ENCODE measurements around the gene ALDH16A1.
"Not testable (repeated sequence)": the region's sequence is repeated elsewhere in the genome, so short reads cannot be mapped to it uniquely, and the experiment has no call there.

Gene ALDH16A1

GRCh38 chr19:49465371-49465770, 12.3 kb downstream of the ALDH16A1 start:
- no peak for DNase-seq (ENCODE audit: low spot score)

DNA sequence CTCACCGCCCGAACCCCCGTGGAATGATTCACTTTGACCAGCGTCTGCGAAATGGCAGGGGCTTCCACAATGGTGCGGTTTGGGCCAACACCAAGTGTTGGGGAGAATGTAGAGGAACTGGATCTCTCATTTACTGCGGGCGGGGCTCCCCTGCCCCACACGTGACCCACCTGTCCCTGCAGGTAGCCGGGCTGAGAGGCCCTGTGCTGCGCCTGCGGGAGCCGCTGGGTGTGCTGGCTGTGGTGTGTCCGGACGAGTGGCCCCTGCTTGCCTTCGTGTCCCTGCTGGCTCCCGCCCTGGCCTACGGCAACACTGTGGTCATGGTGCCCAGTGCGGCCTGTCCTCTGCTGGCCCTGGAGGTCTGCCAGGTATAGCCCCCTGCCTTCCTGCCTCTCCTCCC, 15.2 kb downstream of the ALDH16A1 start:
- DNase-seq (ENCODE audit: low spot score), result no peak

- DNase-seq (ENCODE audit: low spot score), result peak; percentile 71
Measured at GRCh38 chr19:49468746-49469447, 15.9 kb downstream of the ALDH16A1 start.

DNA sequence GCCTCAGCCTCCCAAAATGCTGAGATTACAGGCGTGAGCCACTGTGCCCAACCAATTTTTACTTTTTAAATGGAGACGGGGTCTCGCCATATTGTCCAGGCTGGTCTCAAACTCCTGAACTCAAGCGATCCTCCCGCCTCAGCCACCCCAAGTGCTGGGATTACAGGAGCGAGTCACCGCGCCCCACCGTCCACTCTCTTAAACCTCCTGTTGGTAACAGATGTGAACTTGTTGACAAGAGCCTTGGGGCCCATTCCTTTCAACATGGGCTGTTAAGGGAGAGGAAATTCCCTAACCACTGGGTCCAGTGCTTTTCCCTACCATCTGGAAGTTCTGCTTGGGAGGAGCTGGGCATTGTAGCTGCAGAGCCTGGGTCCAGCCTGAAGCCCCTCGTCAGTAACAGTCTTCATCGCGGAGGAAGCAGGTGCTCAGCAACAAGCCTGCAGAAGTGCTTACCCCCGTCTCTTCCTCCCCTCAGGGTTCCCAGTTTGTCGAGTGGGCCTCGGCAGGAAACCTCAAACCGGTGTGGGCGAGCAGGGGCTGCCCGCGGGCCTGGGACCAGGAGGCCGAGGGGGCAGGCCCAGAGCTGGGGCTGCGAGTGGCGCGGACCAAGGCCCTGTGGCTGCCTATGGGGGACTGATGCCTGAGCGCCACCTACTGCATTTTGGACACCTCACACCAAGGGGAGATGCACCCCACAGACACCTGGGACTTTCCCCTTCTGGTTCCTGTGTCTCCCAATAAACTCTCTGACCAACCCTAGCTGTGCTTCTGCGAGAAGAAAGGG, 17.0 kb downstream of the ALDH16A1 start:
- no peak for DNase-seq (ENCODE audit: low spot score)

GRCh38 chr19:49470615-49470978, 17.6 kb downstream of the ALDH16A1 start:
- DNase-seq (ENCODE audit: low spot score), result no peak

GRCh38 chr19:49472936-49473335, 19.9 kb downstream of the ALDH16A1 start:
- DNase-seq (ENCODE audit: low spot score), result no peak

- DNase-seq (ENCODE audit: low spot score), result not testable (repeated sequence)
Measured at GRCh38 chr19:49473501-49473867, 20.5 kb downstream of the ALDH16A1 start.

DNA sequence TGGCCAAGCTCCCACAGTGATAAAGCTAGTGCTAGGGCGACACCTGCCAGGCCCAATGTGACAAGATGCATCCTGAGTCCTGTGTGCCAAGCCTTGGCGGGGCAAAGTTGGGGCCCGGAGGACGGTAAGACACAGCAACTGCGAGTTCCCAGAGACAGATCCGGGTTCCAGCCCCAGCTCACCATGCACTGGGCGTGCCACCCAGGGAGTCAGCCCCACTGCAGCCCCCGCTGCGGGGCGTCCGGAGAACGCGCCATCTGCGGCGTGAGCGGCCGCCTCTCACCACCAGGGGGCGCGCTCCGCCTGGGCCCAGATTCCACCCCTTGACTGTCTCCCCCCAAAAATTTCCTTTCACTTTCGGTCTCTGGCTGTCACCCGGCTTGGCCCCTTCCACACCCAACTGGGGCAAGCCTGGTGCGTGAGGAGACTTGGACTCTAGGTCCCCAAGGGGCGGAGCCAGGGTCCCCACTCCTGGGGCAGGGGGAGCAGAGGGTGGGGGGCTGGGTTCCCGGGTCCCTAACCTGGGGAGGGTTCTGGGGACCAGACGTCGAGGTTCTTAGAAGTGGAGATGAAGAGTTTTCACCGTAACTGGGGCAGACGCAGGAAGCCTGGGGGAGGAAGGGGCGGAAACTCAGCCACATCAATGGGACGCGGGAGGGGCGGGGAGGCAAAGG, 21.0 kb downstream of the ALDH16A1 start, which contains the start of gene FLT3LG:
TSS of gene FLT3LG (plus strand) at position 348 of the 674 bp plus-strand sequence. CDS start 425 bp downstream, outside the sequence.
- peak; percentile 80 for DNase-seq (ENCODE audit: low spot score)

- DNase-seq (ENCODE audit: low spot score), result peak; percentile 54
Measured at GRCh38 chr19:49474542-49474924, 21.5 kb downstream of the ALDH16A1 start.

GRCh38 chr19:49475191-49475917, 22.3 kb downstream of the ALDH16A1 start:
- no peak for DNase-seq (ENCODE audit: low spot score)

- DNase-seq (ENCODE audit: low spot score), result peak; percentile 91
Measured at GRCh38 chr19:49475995-49476880, 23.2 kb downstream of the ALDH16A1 start.

DNA sequence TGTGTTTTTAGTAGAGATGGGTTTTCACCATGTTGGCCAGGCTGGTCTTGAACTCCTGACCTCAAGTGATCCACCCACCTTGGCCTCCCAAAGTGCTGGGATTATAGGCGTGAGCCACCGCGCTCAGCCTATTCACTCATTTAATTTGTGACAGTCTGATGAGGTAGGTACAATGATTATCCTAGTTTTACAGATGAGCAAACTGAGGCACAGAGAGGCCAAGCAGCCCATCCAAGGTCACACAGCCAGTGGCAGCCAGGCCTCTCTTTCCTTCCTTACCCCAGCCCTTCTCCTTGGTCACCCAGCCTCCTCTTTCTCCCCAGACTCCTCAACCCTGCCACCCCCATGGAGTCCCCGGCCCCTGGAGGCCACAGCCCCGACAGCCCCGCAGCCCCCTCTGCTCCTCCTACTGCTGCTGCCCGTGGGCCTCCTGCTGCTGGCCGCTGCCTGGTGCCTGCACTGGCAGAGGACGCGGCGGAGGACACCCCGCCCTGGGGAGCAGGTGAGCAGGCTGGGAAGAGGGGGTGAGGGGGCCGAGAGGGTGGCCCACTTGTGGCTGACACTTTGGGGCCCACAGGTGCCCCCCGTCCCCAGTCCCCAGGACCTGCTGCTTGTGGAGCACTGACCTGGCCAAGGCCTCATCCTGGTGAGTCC, 27.1 kb downstream of the ALDH16A1 start:
- no peak for DNase-seq (ENCODE audit: low spot score)

- DNase-seq (ENCODE audit: low spot score), result no peak
Measured at GRCh38 chr19:49481020-49481683, 28.1 kb downstream of the ALDH16A1 start.

- DNase-seq (ENCODE audit: low spot score), result no peak
Measured at GRCh38 chr19:49486232-49486631, 33.2 kb downstream of the ALDH16A1 start.

DNA sequence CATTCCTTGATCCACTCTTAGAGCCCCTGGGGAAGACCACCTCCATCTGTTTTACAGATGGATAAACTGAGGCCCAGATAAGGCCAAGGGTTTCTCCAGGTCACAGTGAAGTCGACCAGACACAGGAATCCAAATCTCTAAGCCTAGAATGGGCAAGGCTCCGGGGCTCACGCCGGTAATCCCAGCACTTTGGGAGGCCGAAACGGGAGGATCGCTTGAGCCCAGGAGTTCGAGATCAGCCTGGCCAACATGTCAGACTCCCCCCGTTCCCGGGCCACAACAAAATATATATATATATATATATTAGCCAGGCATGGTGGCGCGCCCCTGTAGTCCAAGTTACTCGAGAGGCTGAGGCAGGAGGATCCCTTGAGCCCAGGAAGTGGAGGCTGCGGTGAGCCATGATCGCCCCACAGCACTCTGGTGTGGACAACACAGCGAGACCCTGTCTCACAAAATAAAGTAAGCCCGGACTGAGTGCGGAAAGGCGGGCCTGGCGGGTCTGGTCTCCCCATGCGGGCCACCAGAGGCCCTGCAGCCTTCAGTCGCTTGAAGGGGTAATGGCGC, 33.8 kb downstream of the ALDH16A1 start:
- DNase-seq (ENCODE audit: low spot score), result no peak

DNA sequence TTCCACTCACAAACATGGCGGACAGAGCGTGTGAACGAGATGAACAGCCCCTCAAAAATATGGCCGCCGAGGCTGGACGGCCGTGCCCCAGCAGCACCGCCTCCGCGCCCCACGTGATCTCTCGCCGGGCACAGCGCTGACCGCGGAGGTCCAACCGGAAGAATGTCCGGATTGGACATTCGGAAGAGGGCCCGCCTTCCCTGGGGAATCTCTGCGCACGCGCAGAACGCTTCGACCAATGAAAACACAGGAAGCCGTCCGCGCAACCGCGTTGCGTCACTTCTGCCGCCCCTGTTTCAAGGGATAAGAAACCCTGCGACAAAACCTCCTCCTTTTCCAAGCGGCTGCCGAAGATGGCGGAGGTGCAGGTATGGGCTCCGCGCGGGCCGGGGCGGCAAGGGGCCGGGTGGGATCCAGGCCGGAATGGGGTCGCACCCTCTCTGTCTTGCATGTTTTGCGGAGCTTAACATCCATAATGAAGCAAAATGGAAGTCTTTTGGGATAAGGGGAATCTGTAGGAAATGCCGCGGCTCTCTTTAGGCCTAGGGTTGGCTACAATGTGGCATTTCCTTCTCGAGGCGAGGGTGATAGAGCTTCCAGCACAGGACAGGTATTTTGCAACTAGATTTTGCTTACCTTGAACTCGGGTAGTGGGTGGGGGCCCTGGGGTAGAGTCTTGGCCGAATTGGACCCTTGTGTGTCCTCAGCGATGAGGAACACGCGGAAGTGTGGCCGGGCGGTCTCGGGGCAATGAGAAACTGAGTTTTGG, 34.4 kb downstream of the ALDH16A1 start, which contains the start of gene RPL13A:
TSS of gene RPL13A (plus strand) at position 332 of the 769 bp plus-strand sequence. CDS start at position 354, 22 bp downstream.
- peak; percentile 100 for DNase-seq (ENCODE audit: low spot score)

GRCh38 chr19:49488046-49488862, 35.2 kb downstream of the ALDH16A1 start:
- no peak for DNase-seq (ENCODE audit: low spot score)
